ENCODE results near the gene APLP1. TPM values are rescaled to one million over a fixed set of nuclear protein-coding genes. Genes with fewer than 3 reads are reported as not detected.

The APLP1 gene
- total and polyA plus RNA-seq, 2 donors (not counting 1 experiment from before 2014, with no cell fraction given), result 0.99 to 4.1 TPM

GRCh38 chr19:35885904-35886303 lies 17.5 kb downstream of the APLP1 start:
- Histone ChIP-seq H2AFZ (ENCODE audit: low read length) (no peak overlapping the region), H3K79me2 (ENCODE audit: control insufficient read depth, insufficient read depth, low read length) (no peaks in the 10 kb centered on the region), H3K4me2 (ENCODE audit: extremely low read depth, insufficient read depth, low read length) (no peak overlapping the region), H3K9ac (ENCODE audit: insufficient read depth, low read length) (no peak overlapping the region), H4K20me1 (ENCODE audit: control insufficient read depth, extremely low read depth, insufficient read depth, low read length) (no peaks in the 10 kb centered on the region), H3K4me1 (ENCODE audit: control insufficient read depth, extremely low read depth, insufficient read depth, low read length) (no peaks in the 10 kb centered on the region), H3K27ac (ENCODE audit: insufficient read depth, low read length) (no peak overlapping the region), H3K4me3 (replicated peaks in 1 of 4; ENCODE audit: control extremely low read depth in 1 of 4, insufficient read depth in 1 of 4, low read depth in 3 of 4, low read length in 4 of 4) (no peak overlapping the region), H3K36me3 (ENCODE audit: control insufficient read depth, insufficient read depth, low read length) (peaks cover 8% of the 10 kb centered on the region), H3K9me3 (ENCODE audit: control insufficient read depth, insufficient read depth, low read depth, low read length) (no peaks in the 10 kb centered on the region), H3K27me3 (ENCODE audit: control insufficient read depth, insufficient read depth, low read length) (no peaks in the 10 kb centered on the region)
- no peak for TF ChIP-seq EZH2 (IDR thresholded peaks at IDR 0.05; ENCODE audit: low read length, missing control alignments)
- DNase-seq (ENCODE audit: low read depth in 2 of 2), result no peak

GRCh38 chr19:35887197-35887596 lies 18.8 kb downstream of the APLP1 start:
- Histone ChIP-seq H3K27me3 (ENCODE audit: control insufficient read depth, insufficient read depth, low read length) (no peaks in the 10 kb centered on the region), H3K4me2 (ENCODE audit: extremely low read depth, insufficient read depth, low read length) (no peak overlapping the region), H3K9me3 (ENCODE audit: control insufficient read depth, insufficient read depth, low read depth, low read length) (no peaks in the 10 kb centered on the region), H3K4me1 (ENCODE audit: control insufficient read depth, extremely low read depth, insufficient read depth, low read length) (no peaks in the 10 kb centered on the region), H2AFZ (ENCODE audit: low read length) (no peak overlapping the region), H3K9ac (ENCODE audit: insufficient read depth, low read length) (no peak overlapping the region), H3K4me3 (replicated peaks in 1 of 4; ENCODE audit: control extremely low read depth in 1 of 4, insufficient read depth in 1 of 4, low read depth in 3 of 4, low read length in 4 of 4) (no peak overlapping the region), H3K36me3 (ENCODE audit: control insufficient read depth, insufficient read depth, low read length) (peaks cover 8% of the 10 kb centered on the region), H4K20me1 (ENCODE audit: control insufficient read depth, extremely low read depth, insufficient read depth, low read length) (no peaks in the 10 kb centered on the region), H3K79me2 (ENCODE audit: control insufficient read depth, insufficient read depth, low read length) (no peaks in the 10 kb centered on the region), H3K27ac (ENCODE audit: insufficient read depth, low read length) (no peak overlapping the region)
- TF ChIP-seq EZH2 (IDR thresholded peaks at IDR 0.05; ENCODE audit: low read length, missing control alignments) (no peak), CTCF (conservative IDR thresholded peaks at IDR 0.05 in 1 of 2, IDR thresholded peaks at IDR 0.05 in 1 of 2; ENCODE audit: low read depth in 1 of 2, low read length in 2 of 2) (no peak)
- DNase-seq (ENCODE audit: low read depth in 2 of 2), result no peak

- Histone ChIP-seq H3K27me3 (ENCODE audit: control insufficient read depth, insufficient read depth, low read length) (no peaks in the 10 kb centered on the region), H4K20me1 (ENCODE audit: control insufficient read depth, extremely low read depth, insufficient read depth, low read length) (no peaks in the 10 kb centered on the region), H3K4me3 (replicated peaks in 1 of 4; ENCODE audit: control extremely low read depth in 1 of 4, insufficient read depth in 1 of 4, low read depth in 3 of 4, low read length in 4 of 4) (no peak overlapping the region), H3K27ac (ENCODE audit: insufficient read depth, low read length) (no peak overlapping the region), H3K79me2 (ENCODE audit: control insufficient read depth, insufficient read depth, low read length) (no peaks in the 10 kb centered on the region), H3K4me2 (ENCODE audit: extremely low read depth, insufficient read depth, low read length) (no peak overlapping the region), H3K9me3 (ENCODE audit: control insufficient read depth, insufficient read depth, low read depth, low read length) (no peaks in the 10 kb centered on the region), H3K9ac (ENCODE audit: insufficient read depth, low read length) (no peak overlapping the region), H3K36me3 (ENCODE audit: control insufficient read depth, insufficient read depth, low read length) (peaks cover 8% of the 10 kb centered on the region), H3K4me1 (ENCODE audit: control insufficient read depth, extremely low read depth, insufficient read depth, low read length) (no peaks in the 10 kb centered on the region), H2AFZ (ENCODE audit: low read length) (no peak overlapping the region)
- TF ChIP-seq EZH2 (IDR thresholded peaks at IDR 0.05; ENCODE audit: low read length, missing control alignments) (no peak), CTCF (conservative IDR thresholded peaks at IDR 0.05 in 1 of 2, IDR thresholded peaks at IDR 0.05 in 1 of 2; ENCODE audit: low read depth in 1 of 2, low read length in 2 of 2) (no peak)
- DNase-seq (ENCODE audit: low read depth in 2 of 2), result no peak
Measured at GRCh38 chr19:35888398-35888797, 20.0 kb downstream of the APLP1 start.

All from fibroblast of lung (primary cell).